ENCODE results near the gene NKD1.

NKD1 gene

GRCh38 chr16:50580180-50580798, 32.1 kb downstream of the NKD1 start:
- DNase-seq (ENCODE audit: low read depth) = no peak

GRCh38 chr16:50581845-50582244, 33.6 kb downstream of the NKD1 start:
- no peak for DNase-seq (ENCODE audit: low read depth)

GRCh38 chr16:50583211-50583610, 35.0 kb downstream of the NKD1 start:
- no peak for DNase-seq (ENCODE audit: low read depth)

GRCh38 chr16:50584033-50584722, 36.0 kb downstream of the NKD1 start:
- DNase-seq (ENCODE audit: low read depth) = no peak

GRCh38 chr16:50585331-50585776, 37.2 kb downstream of the NKD1 start:
- no peak for DNase-seq (ENCODE audit: low read depth)

GRCh38 chr16:50587543-50587942, 39.3 kb downstream of the NKD1 start:
- DNase-seq (ENCODE audit: low read depth) = no peak

GRCh38 chr16:50588276-50588675, 40.1 kb downstream of the NKD1 start:
- DNase-seq (ENCODE audit: low read depth) = no peak

- DNase-seq (ENCODE audit: low read depth) = no peak
These were observed 43.0 kb downstream of the NKD1 start for GRCh38 chr16:50591209-50591608.

GRCh38 chr16:50591800-50592771, 43.9 kb downstream of the NKD1 start:
- DNase-seq (ENCODE audit: low read depth) = no peak

- DNase-seq (ENCODE audit: low read depth) = no peak
These were observed 44.8 kb downstream of the NKD1 start for GRCh38 chr16:50592996-50593395.

GRCh38 chr16:50593410-50594150, 45.4 kb downstream of the NKD1 start:
- no peak for DNase-seq (ENCODE audit: low read depth)

GRCh38 chr16:50594308-50595260, 46.4 kb downstream of the NKD1 start:
- DNase-seq (ENCODE audit: low read depth) = no peak

- DNase-seq (ENCODE audit: low read depth) = no peak
These were observed 47.7 kb downstream of the NKD1 start for GRCh38 chr16:50595859-50596258.

- no peak for DNase-seq (ENCODE audit: low read depth)
These were observed 48.7 kb downstream of the NKD1 start for GRCh38 chr16:50596762-50597450.

GRCh38 chr16:50597563-50598255, 49.5 kb downstream of the NKD1 start:
- no peak for DNase-seq (ENCODE audit: low read depth)

GRCh38 chr16:50598256-50598894, 50.2 kb downstream of the NKD1 start:
- no peak for DNase-seq (ENCODE audit: low read depth)

- no peak for DNase-seq (ENCODE audit: low read depth)
These were observed 50.8 kb downstream of the NKD1 start for GRCh38 chr16:50598936-50599361.

- no peak for DNase-seq (ENCODE audit: low read depth)
These were observed 51.3 kb downstream of the NKD1 start for GRCh38 chr16:50599494-50599893.
